Measurements from ENCODE around the gene CA10. TPM values are rescaled to one million over a fixed set of nuclear protein-coding genes. Genes with fewer than 3 reads are reported as not detected.

Gene CA10
- total and polyA plus RNA-seq, 11 donors = not detected

- TF ChIP-seq POLR2A (IDR thresholded peaks at IDR 0.05) (no peak), CTCF (IDR thresholded peaks at IDR 0.05) (peak; percentile 54 to 79 (median 72))
- no peaks in the 10 kb centered on the region for H3K4me1 ChIP-seq
- H3K27ac ChIP-seq = no peak overlapping the region
- WGBS, 4 donors = 40 to 46% (median 44%) methylated on average over 7 of the region's 7 CpGs
- intact Hi-C loops (cut with DNase I) = loop anchor here in 9 of 10 donors (5.0 to 10.0 kb wide), 9 partner anchors 339 to 812 kb away; no protein-coding TSS in a partner anchor
- ATAC-seq (no peak), DNase-seq (peak in 1 of 5 donors; percentile 18)
- H3K36me3 ChIP-seq = no peaks in the 10 kb centered on the region
- H3K4me3 ChIP-seq = no peak overlapping the region
- H3K9me3 ChIP-seq = no peaks in the 10 kb centered on the region
- peaks cover 0 to 24% (median 0%) of the 10 kb centered on the region in 9 donors for H3K27me3 ChIP-seq
Observed at GRCh38 chr17:52106638-52107261, 51.8 kb downstream of the CA10 start.

- Histone ChIP-seq H3K9me3 (no peaks in the 10 kb centered on the region), H3K4me3 (no peak overlapping the region), H3K27ac (no peak overlapping the region), H3K27me3 (peaks cover 0 to 24% (median 0%) of the 10 kb centered on the region in 9 donors), H3K36me3 (no peaks in the 10 kb centered on the region), H3K4me1 (no peaks in the 10 kb centered on the region)
- DNase-seq (no peak), ATAC-seq (no peak)
- WGBS, 4 donors = 55 to 71% (median 67%) methylated on average over 7 to 8 of the region's 8 CpGs
- intact Hi-C loops (cut with DNase I) = loop anchor here in 9 of 10 donors (5.0 to 10.0 kb wide), 9 partner anchors 339 to 811 kb away; no protein-coding TSS in a partner anchor
- TF ChIP-seq POLR2A (IDR thresholded peaks at IDR 0.05) (no peak), CTCF (IDR thresholded peaks at IDR 0.05) (no peak)
Observed at GRCh38 chr17:52106072-52106471, 52.4 kb downstream of the CA10 start.

GRCh38 chr17:52105591-52105990 lies 52.9 kb downstream of the CA10 start:
- Histone ChIP-seq H3K4me3 (no peak overlapping the region), H3K36me3 (no peaks in the 10 kb centered on the region), H3K27me3 (peaks cover 0 to 24% (median 0%) of the 10 kb centered on the region in 9 donors), H3K9me3 (no peaks in the 10 kb centered on the region), H3K27ac (no peak overlapping the region), H3K4me1 (no peaks in the 10 kb centered on the region)
- intact Hi-C loops (cut with DNase I) = loop anchor here in 9 of 10 donors (5.0 to 10.0 kb wide), 9 partner anchors 338 to 811 kb away; no protein-coding TSS in a partner anchor
- no peak for DNase-seq
- no peak for ATAC-seq
- 91 to 97% (median 94%) methylated on average over 1 of the region's 1 CpG for WGBS, 4 donors
- TF ChIP-seq POLR2A (IDR thresholded peaks at IDR 0.05) (no peak), CTCF (IDR thresholded peaks at IDR 0.05) (no peak)

GRCh38 chr17:52096056-52096455 lies 62.5 kb downstream of the CA10 start:
- DNase-seq = no peak
- intact Hi-C loops (cut with DNase I) = no loop called here
- no peak for TF ChIP-seq POLR2A (IDR thresholded peaks at IDR 0.05)
- TF ChIP-seq CTCF (IDR thresholded peaks at IDR 0.05) = no peak
- Histone ChIP-seq H3K27me3 (no peaks in the 10 kb centered on the region), H3K4me1 (no peaks in the 10 kb centered on the region), H3K27ac (no peak overlapping the region), H3K36me3 (no peaks in the 10 kb centered on the region), H3K9me3 (no peaks in the 10 kb centered on the region), H3K4me3 (no peak overlapping the region)
- no peak for ATAC-seq

Data from heart left ventricle (tissue), 16 donors.